Ovary (tissue), 3 donors: ENCODE measurements around the gene COL27A1.

ENCODE experiments used
- EP300 ChIP-seq: sonication (generic); formaldehyde crosslinking; IDR thresholded peaks from one replicate; pipeline ENCODE4 v1.6.1; 2017; ENCODE audit warnings: antibody characterized with exemption
- POLR2A ChIP-seq: fragments of 450-650 bp; IDR thresholded peaks from one replicate; pipeline ENCODE4 v1.6.1; 2017; ENCODE audit warnings: antibody characterized with exemption, mild to moderate bottlenecking, moderate library complexity
- TF ChIP-seq, protein P1 (sequence below), 3 donors: fragments of 450-650 bp in 2 of 3; fragments of 200-600 bp in 1 of 3; IDR thresholded peaks; one replicate each; pipeline versions ENCODE4 v1.5.1 to v1.8.0; 2016 to 2022; ENCODE audit warnings: antibody characterized with exemption in 3 of 3, mild to moderate bottlenecking in 1 of 3
- donor health status: DM: no; HTN: no; CAD: no.

- TF ChIP-seq, protein P1, sequence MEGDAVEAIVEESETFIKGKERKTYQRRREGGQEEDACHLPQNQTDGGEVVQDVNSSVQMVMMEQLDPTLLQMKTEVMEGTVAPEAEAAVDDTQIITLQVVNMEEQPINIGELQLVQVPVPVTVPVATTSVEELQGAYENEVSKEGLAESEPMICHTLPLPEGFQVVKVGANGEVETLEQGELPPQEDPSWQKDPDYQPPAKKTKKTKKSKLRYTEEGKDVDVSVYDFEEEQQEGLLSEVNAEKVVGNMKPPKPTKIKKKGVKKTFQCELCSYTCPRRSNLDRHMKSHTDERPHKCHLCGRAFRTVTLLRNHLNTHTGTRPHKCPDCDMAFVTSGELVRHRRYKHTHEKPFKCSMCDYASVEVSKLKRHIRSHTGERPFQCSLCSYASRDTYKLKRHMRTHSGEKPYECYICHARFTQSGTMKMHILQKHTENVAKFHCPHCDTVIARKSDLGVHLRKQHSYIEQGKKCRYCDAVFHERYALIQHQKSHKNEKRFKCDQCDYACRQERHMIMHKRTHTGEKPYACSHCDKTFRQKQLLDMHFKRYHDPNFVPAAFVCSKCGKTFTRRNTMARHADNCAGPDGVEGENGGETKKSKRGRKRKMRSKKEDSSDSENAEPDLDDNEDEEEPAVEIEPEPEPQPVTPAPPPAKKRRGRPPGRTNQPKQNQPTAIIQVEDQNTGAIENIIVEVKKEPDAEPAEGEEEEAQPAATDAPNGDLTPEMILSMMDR (IDR thresholded peaks at IDR 0.05), result no peak
- no peak for TF ChIP-seq POLR2A
- TF ChIP-seq EP300, result no peak
These were observed 74.7 kb downstream of the COL27A1 start for GRCh38 chr9:114230068-114230467.
